Measurements from ENCODE around the gene SP9.

The SP9 gene

DNA sequence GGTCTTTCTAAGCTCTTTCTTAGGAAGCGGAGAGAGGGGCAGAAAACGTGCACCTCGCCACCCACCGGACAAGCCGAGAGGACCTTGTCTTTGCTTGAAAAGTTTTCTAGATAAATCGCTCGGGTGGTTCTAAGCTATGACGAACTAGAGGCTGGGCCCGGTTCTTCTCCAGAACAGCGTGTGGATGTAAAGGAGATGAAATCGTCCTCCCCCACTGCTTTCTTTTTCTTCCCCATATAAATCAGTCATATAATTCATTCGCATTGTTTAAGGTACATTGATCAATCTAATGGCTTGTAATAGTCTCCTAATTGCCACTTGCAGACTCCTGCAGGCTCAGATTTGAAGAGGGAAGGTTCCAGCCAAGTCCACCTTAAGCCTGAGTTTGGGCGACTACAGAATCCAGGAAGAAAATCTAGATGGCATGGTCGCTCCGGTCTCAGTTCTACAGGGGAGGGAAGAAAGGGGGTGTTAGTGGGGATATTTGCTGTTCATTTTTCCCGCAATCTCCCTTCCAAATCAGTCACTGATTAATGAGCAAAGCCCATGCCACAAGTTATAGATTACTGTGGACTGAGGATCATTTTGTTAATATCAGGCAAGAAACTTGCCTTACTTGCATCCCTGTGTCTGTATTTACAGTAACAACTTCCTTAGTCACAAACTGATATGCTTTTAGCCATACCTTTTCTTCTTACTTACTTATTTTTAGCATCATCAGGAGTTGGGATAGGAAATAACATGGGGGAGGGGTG, 5.6 kb upstream of the SP9 start:
- TF ChIP-seq, protein P1, sequence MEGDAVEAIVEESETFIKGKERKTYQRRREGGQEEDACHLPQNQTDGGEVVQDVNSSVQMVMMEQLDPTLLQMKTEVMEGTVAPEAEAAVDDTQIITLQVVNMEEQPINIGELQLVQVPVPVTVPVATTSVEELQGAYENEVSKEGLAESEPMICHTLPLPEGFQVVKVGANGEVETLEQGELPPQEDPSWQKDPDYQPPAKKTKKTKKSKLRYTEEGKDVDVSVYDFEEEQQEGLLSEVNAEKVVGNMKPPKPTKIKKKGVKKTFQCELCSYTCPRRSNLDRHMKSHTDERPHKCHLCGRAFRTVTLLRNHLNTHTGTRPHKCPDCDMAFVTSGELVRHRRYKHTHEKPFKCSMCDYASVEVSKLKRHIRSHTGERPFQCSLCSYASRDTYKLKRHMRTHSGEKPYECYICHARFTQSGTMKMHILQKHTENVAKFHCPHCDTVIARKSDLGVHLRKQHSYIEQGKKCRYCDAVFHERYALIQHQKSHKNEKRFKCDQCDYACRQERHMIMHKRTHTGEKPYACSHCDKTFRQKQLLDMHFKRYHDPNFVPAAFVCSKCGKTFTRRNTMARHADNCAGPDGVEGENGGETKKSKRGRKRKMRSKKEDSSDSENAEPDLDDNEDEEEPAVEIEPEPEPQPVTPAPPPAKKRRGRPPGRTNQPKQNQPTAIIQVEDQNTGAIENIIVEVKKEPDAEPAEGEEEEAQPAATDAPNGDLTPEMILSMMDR (IDR thresholded peaks at IDR 0.05; ENCODE audit: low read depth, low read length), result no peak
- no peak for DNase-seq (ENCODE audit: low read depth in 2 of 2)
- H3K4me3 ChIP-seq (replicated peaks in 1 of 2; ENCODE audit: low read depth in 2 of 2, low read length in 2 of 2), result no peak overlapping the region

DNA sequence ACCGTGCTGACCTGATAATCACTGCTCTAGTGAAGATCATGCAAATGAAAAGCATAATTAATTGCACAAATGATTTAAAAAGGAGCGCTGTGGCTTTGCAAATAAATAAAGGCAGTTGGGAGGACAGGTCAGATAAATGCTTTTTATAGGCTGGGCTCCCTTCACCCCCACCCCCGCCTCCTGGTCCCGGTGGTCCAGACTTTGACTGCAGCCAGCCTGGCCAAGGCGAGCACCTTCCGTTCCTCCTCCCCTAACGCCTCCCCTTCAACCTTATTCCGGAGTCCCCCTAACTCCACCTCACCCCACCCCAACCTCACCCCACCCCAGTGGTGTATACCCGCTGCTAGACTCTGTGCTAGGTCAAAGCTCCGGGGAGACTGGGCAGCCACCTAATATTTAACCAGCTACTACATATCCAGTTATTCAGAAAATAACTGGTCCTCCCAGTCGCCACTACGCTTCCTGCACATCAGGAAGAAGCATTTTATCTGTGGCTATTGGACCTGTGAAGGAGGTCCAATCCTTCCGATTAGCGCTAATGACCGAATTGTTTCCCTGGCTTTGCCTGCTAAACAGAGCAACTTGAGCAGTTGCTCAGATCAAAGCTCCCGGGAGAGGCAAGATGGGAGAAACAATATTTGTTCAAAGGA, 3.7 kb upstream of the SP9 start:
- TF ChIP-seq, protein P1 (IDR thresholded peaks at IDR 0.05; ENCODE audit: low read depth, low read length), result no peak
- H3K4me3 ChIP-seq (replicated peaks in 1 of 2; ENCODE audit: low read depth in 2 of 2, low read length in 2 of 2), result no peak overlapping the region

DNA sequence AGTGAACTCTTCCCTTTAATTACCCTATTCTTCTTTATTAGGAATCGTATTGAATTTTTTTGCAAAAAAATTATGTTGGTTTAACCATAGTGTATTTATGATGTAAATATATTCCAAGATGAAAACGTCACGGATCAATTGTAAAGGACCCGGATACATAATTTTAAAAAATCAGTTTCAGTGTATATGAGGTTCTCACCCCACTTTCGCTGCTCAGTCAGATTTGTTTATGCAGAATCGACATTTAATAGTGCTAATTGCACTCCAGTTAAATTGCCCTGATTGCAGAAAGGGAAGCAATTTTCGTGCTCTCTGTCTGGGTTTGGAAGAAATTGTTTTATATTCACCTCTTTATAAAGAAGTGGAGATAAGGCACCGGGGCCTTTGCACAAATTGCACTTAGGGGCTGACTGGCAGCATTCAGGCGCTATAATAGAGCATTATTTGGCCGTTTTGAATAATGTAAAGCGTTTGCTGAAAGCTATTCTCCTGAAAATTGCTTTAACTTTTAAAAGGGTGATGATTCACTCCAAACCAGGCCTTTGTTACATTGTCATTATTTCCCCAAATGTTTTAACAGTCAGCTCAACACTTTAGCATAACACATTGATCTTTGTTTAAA, 3.0 kb upstream of the SP9 start:
- H3K4me3 ChIP-seq (replicated peaks in 1 of 2; ENCODE audit: low read depth in 2 of 2, low read length in 2 of 2), result no peak overlapping the region
- DNase-seq (ENCODE audit: low read depth in 2 of 2), result no peak
- TF ChIP-seq, protein P1 (IDR thresholded peaks at IDR 0.05; ENCODE audit: low read depth, low read length), result no peak

More for the DNA sequence above, 3.7 kb upstream of the SP9 start:
- no peak for DNase-seq (ENCODE audit: low read depth in 2 of 2)

DNA sequence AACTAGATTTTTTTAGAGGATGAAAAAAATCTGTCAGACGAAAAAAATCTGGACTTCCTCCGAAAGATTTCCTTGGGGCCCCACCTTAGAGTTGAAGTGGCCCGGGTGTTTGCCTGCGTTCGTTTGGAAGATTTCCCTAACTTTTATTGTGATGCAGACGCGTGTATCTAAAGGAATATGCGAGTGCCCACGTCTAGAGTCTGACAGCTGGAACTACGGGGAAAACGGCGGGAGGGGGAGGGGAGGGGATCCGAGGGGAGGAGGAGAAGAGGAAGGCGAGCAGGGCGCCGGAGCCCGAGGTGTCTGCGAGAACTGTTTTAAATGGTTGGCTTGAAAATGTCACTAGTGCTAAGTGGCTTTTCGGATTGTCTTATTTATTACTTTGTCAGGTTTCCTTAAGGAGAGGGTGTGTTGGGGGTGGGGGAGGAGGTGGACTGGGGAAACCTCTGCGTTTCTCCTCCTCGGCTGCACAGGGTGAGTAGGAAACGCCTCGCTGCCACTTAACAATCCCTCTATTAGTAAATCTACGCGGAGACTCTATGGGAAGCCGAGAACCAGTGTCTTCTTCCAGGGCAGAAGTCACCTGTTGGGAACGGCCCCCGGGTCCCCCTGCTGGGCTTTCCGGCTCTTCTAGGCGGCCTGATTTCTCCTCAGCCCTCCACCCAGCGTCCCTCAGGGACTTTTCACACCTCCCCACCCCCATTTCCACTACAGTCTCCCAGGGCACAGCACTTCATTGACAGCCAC, 2.4 kb upstream of the SP9 start:
- no peak for DNase-seq (ENCODE audit: low read depth in 2 of 2)
- TF ChIP-seq, protein P1 (IDR thresholded peaks at IDR 0.05; ENCODE audit: low read depth, low read length), result no peak

DNA sequence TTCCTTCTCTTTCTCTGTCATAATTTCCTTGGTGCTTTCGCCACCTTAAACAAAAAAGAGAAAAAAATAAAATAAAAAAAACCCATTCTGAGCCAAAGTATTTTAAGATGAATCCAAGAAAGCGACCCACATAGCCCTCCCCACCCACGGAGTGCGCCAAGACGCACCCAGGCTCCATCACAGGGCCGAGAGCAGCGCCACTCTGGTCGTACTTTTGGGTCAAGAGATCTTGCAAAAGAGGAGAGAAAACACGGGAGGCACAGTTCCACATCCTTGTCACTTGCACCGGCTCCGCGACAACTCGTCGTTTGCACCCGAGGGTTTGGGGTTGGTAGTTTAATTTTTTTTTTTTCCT, 1.8 kb upstream of the SP9 start:
- TF ChIP-seq, protein P1 (IDR thresholded peaks at IDR 0.05; ENCODE audit: low read depth, low read length), result no peak
- DNase-seq (ENCODE audit: low read depth in 2 of 2), result no peak

More for the DNA sequence above, 2.4 kb upstream of the SP9 start:
- no peak overlapping the region for H3K4me3 ChIP-seq (replicated peaks in 1 of 2; ENCODE audit: low read depth in 2 of 2, low read length in 2 of 2)

DNA sequence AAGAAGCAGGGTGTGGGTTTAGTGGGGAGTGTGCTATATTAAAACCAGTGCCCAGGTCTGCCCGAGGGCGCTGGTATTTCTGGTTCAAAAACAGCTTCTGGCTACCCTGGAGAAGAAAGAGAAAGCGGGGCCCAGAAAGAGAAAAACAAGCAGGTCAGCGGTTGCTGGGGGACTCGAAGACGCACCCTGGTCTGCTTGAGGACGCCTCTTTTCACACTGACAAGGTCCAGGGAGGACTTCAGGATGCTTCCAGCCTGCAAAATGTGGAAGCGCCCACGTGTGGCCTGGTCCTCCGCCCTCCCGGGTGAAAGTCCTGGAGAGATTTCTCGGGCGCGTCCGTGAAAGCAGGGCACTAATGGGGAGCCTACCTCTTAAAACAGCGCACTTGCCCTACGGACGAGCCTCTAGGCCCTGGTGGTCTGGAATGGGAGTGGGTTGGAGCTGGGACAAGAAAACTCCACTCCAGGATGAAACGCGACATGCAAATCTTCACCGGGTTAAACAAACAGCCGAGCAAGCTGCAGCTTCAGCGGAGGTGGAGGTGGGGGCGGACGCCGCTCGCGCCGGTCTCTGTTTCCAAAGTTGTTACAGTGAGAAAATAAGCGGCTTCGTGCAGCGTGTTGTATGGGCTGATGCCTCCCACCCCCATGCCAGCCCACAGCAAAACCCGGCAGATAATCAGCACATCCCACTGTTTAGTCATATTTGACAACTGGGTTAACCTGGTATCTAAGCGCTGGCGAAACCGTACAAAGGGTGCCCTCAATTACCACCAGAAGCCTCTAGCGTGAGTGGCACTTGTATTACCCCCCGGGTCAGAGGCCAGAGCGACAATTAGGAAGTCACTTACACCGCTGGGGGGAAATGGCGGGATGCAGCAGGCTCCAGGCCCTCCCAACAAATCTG, 1.1 kb upstream of the SP9 start:
- H3K4me3 ChIP-seq (replicated peaks in 1 of 2; ENCODE audit: low read depth in 2 of 2, low read length in 2 of 2), result no peak overlapping the region
- TF ChIP-seq, protein P1 (IDR thresholded peaks at IDR 0.05; ENCODE audit: low read depth, low read length), result no peak
- DNase-seq (ENCODE audit: low read depth in 2 of 2), result no peak

More for the DNA sequence above, 1.8 kb upstream of the SP9 start:
- no peak overlapping the region for H3K4me3 ChIP-seq (replicated peaks in 1 of 2; ENCODE audit: low read depth in 2 of 2, low read length in 2 of 2)

Measured in cardiac fibroblast (primary cell).